ENCODE measurements around the gene LRRC28.

Gene LRRC28

DNA sequence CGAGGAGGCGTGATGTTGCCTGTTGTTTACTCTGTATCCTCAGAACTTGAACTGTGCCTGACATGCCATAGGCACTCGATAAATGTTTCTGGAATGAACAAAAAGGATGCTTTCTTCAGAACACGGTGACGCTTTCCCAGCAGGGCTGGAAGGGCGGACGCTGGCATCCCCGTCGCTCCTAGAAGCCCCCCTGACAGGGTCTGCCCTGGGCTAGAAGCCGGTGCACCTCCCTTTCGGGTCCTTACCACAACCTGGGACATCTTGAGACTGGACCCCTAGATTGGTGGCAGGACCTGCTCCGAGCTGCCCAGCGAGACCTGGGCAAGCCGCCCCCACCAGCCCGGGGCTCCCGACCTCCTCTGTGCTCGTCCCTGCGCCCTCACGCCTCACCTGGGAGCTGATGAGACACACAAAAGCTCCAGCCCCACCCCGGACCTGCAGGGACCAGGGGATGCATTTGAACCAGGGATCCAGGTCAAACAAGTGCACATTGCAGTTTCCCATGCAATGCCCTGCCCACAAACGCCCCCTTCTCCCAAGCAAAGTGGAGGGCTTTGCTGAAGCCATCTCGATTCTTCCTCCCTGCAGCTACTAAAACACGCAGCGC, 183.3 kb downstream of the LRRC28 start:
- TF ChIP-seq, protein P1, sequence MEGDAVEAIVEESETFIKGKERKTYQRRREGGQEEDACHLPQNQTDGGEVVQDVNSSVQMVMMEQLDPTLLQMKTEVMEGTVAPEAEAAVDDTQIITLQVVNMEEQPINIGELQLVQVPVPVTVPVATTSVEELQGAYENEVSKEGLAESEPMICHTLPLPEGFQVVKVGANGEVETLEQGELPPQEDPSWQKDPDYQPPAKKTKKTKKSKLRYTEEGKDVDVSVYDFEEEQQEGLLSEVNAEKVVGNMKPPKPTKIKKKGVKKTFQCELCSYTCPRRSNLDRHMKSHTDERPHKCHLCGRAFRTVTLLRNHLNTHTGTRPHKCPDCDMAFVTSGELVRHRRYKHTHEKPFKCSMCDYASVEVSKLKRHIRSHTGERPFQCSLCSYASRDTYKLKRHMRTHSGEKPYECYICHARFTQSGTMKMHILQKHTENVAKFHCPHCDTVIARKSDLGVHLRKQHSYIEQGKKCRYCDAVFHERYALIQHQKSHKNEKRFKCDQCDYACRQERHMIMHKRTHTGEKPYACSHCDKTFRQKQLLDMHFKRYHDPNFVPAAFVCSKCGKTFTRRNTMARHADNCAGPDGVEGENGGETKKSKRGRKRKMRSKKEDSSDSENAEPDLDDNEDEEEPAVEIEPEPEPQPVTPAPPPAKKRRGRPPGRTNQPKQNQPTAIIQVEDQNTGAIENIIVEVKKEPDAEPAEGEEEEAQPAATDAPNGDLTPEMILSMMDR (IDR thresholded peaks at IDR 0.05), result no peak
- no peak for DNase-seq
- no peaks in the 10 kb centered on the region for H3K27me3 Mint-ChIP-seq (ENCODE audit: low read depth, poor library complexity)
- H3K36me3 Mint-ChIP-seq (ENCODE audit: low read depth), result no peaks in the 10 kb centered on the region
- H3K9me3 Mint-ChIP-seq, result no peaks in the 10 kb centered on the region
- H3K4me1 Mint-ChIP-seq, result peaks cover 54% of the 10 kb centered on the region
- H3K27ac Mint-ChIP-seq, result peak overlapping the region; percentile 13
- H3K4me3 Mint-ChIP-seq, result no peak overlapping the region

DNA sequence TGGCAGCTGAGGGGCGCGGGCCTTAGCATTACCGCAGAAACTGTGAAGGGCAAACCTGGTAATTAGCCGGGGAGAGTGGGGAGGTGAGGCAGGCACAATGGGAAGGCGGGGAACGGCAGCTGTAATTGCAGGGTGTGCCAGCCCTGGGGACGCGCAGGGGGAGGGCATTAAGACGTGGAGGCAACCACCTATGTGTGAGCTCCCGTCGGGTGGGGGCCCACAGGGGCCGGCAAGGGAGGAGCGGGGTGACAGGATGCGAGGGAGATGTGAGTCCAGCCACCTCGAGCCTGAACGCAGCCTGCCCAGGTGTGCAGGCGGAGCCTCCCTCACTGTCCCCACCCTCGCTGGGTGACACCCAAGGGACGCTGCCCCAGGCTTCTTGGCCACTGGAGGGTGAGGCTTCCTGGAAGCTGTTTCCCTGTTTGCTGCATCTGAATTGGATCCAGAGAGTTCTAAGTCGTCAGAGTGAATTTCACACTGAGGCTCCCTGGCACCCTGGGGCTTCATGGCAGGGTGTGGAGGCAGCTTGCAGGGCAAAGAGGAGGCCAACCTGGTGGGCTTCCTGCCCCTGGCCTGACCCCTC, 183.9 kb downstream of the LRRC28 start:
- no peak for DNase-seq
- H3K36me3 Mint-ChIP-seq (ENCODE audit: low read depth), result no peaks in the 10 kb centered on the region
- H3K9me3 Mint-ChIP-seq, result no peaks in the 10 kb centered on the region

DNA sequence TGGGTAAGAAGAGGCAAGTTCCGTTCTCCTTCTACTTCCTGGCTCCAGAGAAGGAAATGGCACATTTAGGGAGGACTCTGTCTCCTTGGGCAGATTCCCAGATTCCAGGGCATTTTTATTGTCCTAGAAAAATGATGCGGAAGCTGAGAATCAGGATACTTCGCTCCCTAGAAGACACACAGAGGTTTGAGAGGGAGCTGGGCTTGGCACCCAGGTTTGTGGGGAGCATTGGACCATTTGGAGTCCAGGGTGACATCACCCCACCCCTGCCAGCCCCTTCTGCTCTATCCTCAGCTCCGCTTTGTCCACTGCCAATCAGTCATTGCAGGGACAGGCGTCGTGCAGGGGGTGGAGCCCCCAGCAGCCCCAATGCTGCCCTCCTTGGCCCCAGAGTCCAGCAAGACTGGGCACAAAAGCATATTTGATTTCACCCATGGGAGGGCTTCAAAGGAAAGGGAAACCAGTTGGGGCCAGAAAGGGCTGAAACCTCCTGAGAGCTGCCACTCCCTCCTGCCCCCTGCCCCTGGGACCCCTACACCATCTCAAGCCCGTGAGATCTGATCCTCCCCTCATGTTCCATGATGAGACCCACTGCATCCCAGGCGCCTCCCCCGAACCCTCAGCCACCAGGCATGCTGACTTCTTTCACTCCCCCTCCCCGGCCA, 184.7 kb downstream of the LRRC28 start:
- Mint-ChIP-seq H3K9me3 (no peaks in the 10 kb centered on the region), H3K4me1 (peaks cover 58% of the 10 kb centered on the region)
- DNase-seq, result no peak

More for the DNA sequence above, 183.9 kb downstream of the LRRC28 start:
- Mint-ChIP-seq H3K4me1 (peaks cover 58% of the 10 kb centered on the region), H3K4me3 (no peak overlapping the region), H3K27me3 (ENCODE audit: low read depth, poor library complexity) (no peaks in the 10 kb centered on the region), H3K27ac (no peak overlapping the region)
- TF ChIP-seq, protein P1 (IDR thresholded peaks at IDR 0.05), result no peak

DNA sequence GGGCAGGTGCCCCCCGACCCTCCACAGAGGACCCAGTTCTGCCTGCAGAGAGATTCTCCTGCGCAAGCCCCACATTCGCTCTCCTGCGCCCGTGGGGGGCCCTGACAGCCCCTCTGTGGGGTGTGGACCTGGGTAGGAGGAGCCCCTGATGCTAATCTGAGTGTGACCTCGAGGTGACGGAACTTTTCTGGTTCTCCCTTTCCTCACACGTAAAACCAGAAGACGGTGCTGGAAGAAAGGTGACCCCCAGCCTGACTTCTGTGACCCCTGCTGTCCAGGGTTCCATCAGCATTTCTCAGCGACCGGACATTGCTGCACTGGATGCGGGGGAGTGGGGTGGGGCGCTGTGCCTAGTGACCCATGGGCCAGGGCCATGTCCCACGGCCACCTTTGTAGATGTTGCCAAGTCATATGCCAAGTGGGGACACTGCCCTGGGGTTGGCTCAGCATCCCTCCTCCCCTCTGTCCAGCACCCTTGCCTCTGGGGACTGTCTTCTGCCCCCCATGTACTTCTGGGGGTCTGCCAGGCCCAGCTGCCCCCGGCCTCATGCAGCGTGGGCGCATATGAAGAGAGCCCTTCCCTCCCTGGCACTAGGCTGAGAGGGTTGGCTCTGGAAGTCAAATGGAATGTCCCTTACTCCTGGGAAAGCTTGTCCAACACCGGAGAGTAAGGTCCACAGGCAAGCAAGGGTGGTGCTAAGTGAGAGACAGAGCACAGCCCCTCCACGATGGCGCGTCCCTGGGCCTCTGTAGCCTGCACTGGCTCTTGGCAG, 185.4 kb downstream of the LRRC28 start:
- no peaks in the 10 kb centered on the region for H3K9me3 Mint-ChIP-seq
- H3K36me3 Mint-ChIP-seq (ENCODE audit: low read depth), result no peaks in the 10 kb centered on the region
- H3K27ac Mint-ChIP-seq, result no peak overlapping the region
- peaks cover 58% of the 10 kb centered on the region for H3K4me1 Mint-ChIP-seq
- no peak for DNase-seq
- no peaks in the 10 kb centered on the region for H3K27me3 Mint-ChIP-seq (ENCODE audit: low read depth, poor library complexity)
- H3K4me3 Mint-ChIP-seq, result no peak overlapping the region
- TF ChIP-seq, protein P1 (IDR thresholded peaks at IDR 0.05), result no peak

More for the DNA sequence above, 184.7 kb downstream of the LRRC28 start:
- no peaks in the 10 kb centered on the region for H3K27me3 Mint-ChIP-seq (ENCODE audit: low read depth, poor library complexity)
- no peaks in the 10 kb centered on the region for H3K36me3 Mint-ChIP-seq (ENCODE audit: low read depth)
- TF ChIP-seq, protein P1 (IDR thresholded peaks at IDR 0.05), result no peak
- H3K27ac Mint-ChIP-seq, result peak overlapping the region; percentile 51
- no peak overlapping the region for H3K4me3 Mint-ChIP-seq

DNA sequence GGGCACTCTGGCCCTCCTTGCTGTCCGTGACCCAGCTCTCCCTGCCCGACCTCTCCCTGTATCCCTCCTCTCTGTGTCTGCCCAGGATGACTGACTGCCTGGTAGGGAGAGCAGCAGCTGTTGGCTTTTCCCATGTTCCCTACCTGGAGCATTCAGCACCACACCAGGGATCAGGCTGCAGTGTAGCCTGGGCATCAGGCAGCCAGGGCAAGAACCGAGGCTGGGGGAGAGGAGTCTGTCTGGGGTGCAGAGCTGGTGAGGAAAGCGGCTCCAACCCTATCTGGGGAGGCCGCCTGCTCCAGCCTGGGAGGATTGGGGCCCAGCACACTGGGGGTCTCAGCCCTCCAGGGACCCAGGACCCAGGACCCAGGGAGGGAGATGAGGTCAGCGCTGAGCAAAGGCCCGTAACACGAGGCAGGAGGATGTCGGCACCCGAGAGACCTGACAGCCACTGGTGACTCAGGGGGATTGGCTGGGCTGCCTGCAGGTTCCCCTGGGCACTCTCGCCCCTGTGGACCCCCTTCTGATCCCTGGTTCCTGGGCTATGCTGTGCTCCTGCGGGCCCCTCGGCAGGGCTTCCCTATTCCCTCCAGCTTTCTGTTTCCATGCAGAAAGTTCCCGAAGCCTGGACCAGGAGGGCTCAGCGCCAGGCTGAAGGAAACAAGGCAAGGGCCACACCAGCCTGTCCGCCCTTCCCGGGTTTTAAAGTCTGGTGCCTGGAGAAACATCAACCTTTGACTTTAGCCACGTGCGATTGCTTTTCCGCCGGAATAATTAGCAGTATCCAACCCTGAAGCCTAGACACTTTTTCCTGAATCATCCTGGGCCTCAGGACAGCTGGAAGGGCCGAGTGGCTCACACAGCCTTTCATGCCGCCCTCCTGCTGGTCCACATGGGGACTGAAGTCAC, 186.3 kb downstream of the LRRC28 start:
- Mint-ChIP-seq H3K4me3 (no peak overlapping the region), H3K9me3 (no peaks in the 10 kb centered on the region), H3K27ac (no peak overlapping the region), H3K4me1 (peaks cover 63% of the 10 kb centered on the region), H3K36me3 (ENCODE audit: low read depth) (no peaks in the 10 kb centered on the region), H3K27me3 (ENCODE audit: low read depth, poor library complexity) (no peaks in the 10 kb centered on the region)
- TF ChIP-seq, protein P1 (IDR thresholded peaks at IDR 0.05), result no peak
- DNase-seq, result no peak
